HUES6 (cell line): Measurements from ENCODE around the gene DNAJC6.
"Not testable (repeated sequence)": the region's sequence is repeated elsewhere in the genome, so short reads cannot be mapped to it uniquely, and the experiment has no call there.

Experiments
- H3K27ac ChIP-seq: 2 replicates; pipeline ENCODE4 v1.7.0; 2013; ENCODE audit warnings: low read depth, mild to moderate bottlenecking, low read length, inconsistent platforms
- H3K27me3 ChIP-seq: 2 replicates; pipeline ENCODE4 v1.6.1; 2013; ENCODE audit warnings: low read length; ENCODE audit not compliant: control insufficient read depth, insufficient read depth
- H3K36me3 ChIP-seq: 2 replicates; pipeline ENCODE4 v1.6.1; 2013; ENCODE audit warnings: low read length; ENCODE audit not compliant: control insufficient read depth, insufficient read depth
- H3K4me1 ChIP-seq: 2 replicates; pipeline ENCODE4 v1.6.1; 2013; ENCODE audit warnings: low read length; ENCODE audit not compliant: control insufficient read depth, insufficient read depth
- H3K4me3 ChIP-seq: 2 replicates; pipeline ENCODE4 v1.5.1; 2013; ENCODE audit warnings: low read depth, low read length
- H3K9ac ChIP-seq: one replicate; pipeline ENCODE4 v1.6.1; 2013; ENCODE audit warnings: mild to moderate bottlenecking, low read length
- H3K9me3 ChIP-seq: 2 replicates; pipeline ENCODE4 v1.6.1; 2013; ENCODE audit warnings: low read depth, low read length; ENCODE audit not compliant: control insufficient read depth, insufficient read depth

DNAJC6 gene

GRCh38 chr1:65449214-65449823 is 140.0 kb downstream of the DNAJC6 start:
- H3K4me1 ChIP-seq: peaks cover 5% of the 10 kb centered on the region; the same call in 1 of the 2 replicates
- H3K9me3 ChIP-seq: no peaks in the 10 kb centered on the region
- no peak overlapping the region for H3K4me3 ChIP-seq
- H3K9ac ChIP-seq: no peak overlapping the region
- H3K27me3 ChIP-seq: no peaks in the 10 kb centered on the region
- H3K36me3 ChIP-seq: no peaks in the 10 kb centered on the region
- H3K27ac ChIP-seq: no peak overlapping the region

GRCh38 chr1:65455678-65456077 is 146.3 kb downstream of the DNAJC6 start:
- not testable (repeated sequence) for H3K27me3 ChIP-seq, H3K9me3 ChIP-seq, H3K9ac ChIP-seq, H3K27ac ChIP-seq, H3K36me3 ChIP-seq, H3K4me3 ChIP-seq, H3K4me1 ChIP-seq

- H3K9me3 ChIP-seq: peaks cover 8% of the 10 kb centered on the region
- H3K27me3 ChIP-seq: no peaks in the 10 kb centered on the region
- H3K4me3 ChIP-seq: no peak overlapping the region
- H3K27ac ChIP-seq: no peak overlapping the region
- peaks cover 6% of the 10 kb centered on the region; the same call in 1 of the 2 replicates for H3K4me1 ChIP-seq
- H3K9ac ChIP-seq: no peak overlapping the region
- H3K36me3 ChIP-seq: no peaks in the 10 kb centered on the region
These were observed 147.1 kb downstream of the DNAJC6 start for GRCh38 chr1:65456481-65456880.

- Histone ChIP-seq H3K4me3 (no peak overlapping the region), H3K9ac (no peak overlapping the region), H3K27me3 (no peaks in the 10 kb centered on the region), H3K9me3 (peaks cover 8% of the 10 kb centered on the region), H3K27ac (no peak overlapping the region), H3K36me3 (no peaks in the 10 kb centered on the region), H3K4me1 (peaks cover 6% of the 10 kb centered on the region; the same call in 1 of the 2 replicates)
These were observed 148.5 kb downstream of the DNAJC6 start for GRCh38 chr1:65457868-65458267.

GRCh38 chr1:65458730-65459396 is 149.5 kb downstream of the DNAJC6 start:
- Histone ChIP-seq H3K27ac (no peak overlapping the region), H3K36me3 (no peaks in the 10 kb centered on the region), H3K4me1 (peaks cover 6% of the 10 kb centered on the region; the same call in 1 of the 2 replicates)

GRCh38 chr1:65459397-65459768 is 150.0 kb downstream of the DNAJC6 start:
- Histone ChIP-seq H3K9me3 (peaks cover 8% of the 10 kb centered on the region), H3K9ac (no peak overlapping the region), H3K36me3 (no peaks in the 10 kb centered on the region), H3K4me1 (peaks cover 6% of the 10 kb centered on the region; the same call in 1 of the 2 replicates), H3K4me3 (no peak overlapping the region), H3K27me3 (no peaks in the 10 kb centered on the region), H3K27ac (no peak overlapping the region)

More at GRCh38 chr1:65458730-65459396, 149.5 kb downstream of the DNAJC6 start:
- Histone ChIP-seq H3K9me3 (peaks cover 8% of the 10 kb centered on the region), H3K9ac (no peak overlapping the region), H3K27me3 (no peaks in the 10 kb centered on the region), H3K4me3 (no peak overlapping the region)
